ENCODE measurements around the gene KLF12.

Gene KLF12

DNA sequence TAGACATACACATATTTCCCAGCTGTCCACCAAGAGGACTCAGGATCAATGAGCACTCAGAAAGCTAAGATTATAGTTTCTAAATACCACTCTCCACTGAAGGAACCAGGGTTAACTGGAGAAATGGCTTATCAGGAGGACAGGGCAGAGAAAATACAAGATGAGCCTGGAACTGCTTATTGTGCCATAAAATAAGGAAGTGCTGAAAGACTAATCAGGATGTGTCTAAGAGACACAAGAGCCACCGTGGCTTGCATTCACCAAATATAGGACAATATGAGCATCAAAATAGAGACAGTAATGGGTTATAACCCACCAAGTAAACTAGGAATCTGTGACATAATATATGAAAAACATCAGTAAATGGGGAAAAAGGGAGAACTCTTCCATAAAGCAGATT is 32.8 kb downstream of the KLF12 start:
- DNase-seq = no peak

DNA sequence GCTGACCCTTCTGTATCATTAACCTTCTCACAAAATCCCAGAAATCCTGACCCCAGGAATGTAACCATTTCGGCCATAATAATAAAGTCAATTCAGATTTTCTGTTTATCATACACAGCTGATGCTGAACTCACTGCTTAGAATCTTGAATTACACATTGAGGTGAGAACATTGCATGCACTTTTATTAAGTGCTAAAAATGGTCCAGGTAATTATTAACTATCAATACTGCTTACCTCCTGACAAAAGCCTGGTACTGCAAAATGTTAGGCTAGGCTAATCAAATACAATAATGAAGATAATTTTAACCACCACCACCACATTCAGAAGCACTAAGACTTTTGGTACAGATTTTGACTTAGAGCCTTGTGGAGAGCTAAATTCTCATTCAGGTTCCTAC is 36.1 kb downstream of the KLF12 start:
- DNase-seq = no peak

DNA sequence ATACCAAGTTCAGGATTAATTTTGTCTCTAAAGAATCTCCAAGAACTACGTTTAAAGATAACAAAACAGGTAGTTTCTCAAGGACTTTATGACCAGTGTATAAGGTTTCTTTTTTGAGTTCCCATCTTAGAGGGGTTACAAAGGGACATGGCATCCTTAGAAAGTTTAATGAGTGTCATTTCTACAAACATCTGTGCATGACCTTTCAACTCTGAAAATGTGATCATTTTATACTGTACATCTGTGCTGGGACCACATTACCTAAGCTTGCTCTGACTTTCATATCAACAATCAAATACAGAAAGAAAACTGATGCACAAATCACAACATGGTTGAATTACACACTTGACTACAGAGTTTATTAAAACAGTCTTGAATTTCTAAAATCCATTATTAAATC is 37.1 kb downstream of the KLF12 start:
- no peak for DNase-seq

DNA sequence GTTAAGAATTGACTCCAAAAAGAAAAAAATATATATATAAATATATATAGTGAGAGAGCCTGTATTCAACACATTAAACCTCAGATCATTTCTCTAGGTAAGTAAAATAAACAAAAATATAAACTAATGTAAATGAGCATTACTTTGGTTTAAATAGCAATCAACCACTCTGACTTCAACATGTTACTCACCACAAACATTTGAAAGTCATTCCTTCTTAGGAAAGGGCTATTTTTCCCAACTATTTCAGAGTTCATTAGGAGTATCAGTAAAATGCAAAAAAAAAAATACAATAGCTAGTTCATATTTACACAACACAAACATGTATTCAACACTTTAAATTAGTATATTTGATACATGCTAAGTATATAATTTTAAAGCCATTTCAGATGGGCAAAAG is 40.5 kb downstream of the KLF12 start:
- DNase-seq = no peak

DNA sequence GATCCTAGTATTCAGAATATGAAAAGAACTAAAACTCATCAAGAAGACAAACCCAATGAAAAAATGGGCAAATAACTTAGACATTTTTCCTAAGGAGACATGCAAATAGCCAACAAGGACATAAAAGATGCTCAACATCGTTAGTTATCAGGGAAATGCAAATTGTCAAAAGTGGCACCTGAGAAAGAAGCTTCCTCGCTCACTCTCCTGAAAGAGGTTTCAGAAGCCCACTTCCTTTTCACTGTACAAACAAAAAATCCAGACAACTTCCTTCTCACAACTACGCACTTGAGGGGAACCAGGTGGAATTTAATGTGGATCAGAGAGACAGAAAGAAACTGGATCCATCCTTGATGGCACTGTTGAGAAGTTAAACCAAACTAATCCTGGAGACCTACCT is 41.5 kb downstream of the KLF12 start:
- no peak for DNase-seq

DNA sequence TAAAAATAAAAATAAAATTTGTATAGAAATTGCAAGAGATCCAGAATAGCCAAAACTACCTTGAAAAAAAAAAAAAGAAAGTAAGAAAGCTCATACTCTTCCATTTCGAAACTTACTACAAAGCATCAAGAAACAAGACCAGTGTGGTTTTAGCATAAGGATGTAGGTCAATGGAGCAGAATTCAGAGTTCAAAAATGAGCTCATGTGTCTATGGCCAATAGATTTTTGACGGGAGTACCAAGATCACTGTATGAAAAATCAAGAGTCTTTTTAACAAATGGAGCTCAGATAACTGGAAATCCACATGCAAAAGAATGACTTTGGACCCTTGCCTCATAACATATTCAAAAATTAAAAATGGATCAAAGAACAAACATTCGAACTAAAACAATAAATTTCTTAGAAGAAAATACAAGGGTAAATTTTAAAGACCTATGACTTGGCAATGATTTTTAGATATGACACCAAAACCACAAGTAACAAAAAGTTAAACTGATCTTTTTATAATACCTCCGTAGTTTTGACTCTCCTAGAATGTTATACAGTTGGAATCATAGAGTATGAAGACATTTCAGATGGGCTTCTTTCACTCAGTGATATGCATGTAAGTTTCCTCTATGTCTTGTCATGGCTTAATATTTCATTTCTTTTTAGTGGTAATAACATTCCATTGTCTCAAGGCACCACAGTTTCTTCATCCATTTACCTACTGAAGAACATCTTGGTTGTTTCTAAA is 43.2 kb downstream of the KLF12 start:
- no peak for DNase-seq

DNA sequence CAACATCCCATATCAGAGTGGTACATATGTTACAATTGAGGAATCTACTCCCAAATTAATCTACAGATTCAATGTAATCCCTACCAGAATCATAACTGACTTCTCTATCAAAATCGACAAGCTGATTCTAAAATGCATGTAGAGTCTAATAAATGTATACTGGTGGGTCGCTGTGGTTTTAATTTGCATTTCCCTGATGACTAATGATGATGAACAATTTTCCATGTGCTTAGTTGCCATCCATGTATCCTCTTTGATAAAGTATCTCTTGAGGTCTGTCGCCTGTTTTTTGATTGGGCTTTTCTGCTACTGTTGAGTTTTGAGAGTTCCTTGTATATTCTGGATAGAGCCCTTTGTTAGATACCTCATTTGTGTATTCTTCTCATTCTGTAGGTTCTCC is 43.8 kb downstream of the KLF12 start:
- no peak for DNase-seq

DNA sequence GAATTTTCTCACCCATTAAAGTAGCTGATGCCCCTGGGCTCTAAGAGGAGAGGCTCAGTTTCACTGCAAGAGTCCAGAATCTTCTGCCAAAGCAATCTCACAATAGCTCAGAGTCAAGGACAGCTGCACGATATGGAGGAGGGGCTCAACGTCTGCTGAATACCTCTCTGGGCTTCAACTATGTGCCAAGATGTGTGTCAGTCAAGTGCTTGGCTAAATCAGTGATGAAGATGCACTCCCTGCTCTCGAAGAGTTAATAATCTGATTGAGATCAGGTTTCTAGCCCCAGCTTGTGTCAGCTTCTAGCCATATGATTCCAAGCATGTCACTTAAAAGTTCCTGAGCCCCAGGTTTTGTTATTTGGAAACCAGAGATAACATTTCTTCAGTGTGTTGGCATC is 46.8 kb downstream of the KLF12 start:
- no peak for DNase-seq
